Gastroesophageal sphincter (tissue), 3 donors: Measurements from ENCODE around the gene PAXX.

Experiments used
- EP300 ChIP-seq: sonication (generic); formaldehyde crosslinking; IDR thresholded peaks from one replicate; pipeline ENCODE4 v1.6.1; 2017; ENCODE audit warnings: antibody characterized with exemption, mild to moderate bottlenecking
- POLR2AphosphoS5 ChIP-seq: sonication (generic); formaldehyde crosslinking; IDR thresholded peaks from one replicate; pipeline ENCODE4 v1.6.1; 2017; ENCODE audit warnings: antibody characterized with exemption
- TF ChIP-seq, protein P1 (sequence below), 4 experiments: fragments of 200-600 bp in 2 of 4; fragments of 450-650 bp in 2 of 4; sonication (generic) in 1 of 4; IDR thresholded peaks; one replicate each; pipeline ENCODE4 v1.5.1; 2017 to 2019; ENCODE audit warnings: antibody characterized with exemption in 4 of 4, mild to moderate bottlenecking in 2 of 4, moderate library complexity in 2 of 4

DNA sequence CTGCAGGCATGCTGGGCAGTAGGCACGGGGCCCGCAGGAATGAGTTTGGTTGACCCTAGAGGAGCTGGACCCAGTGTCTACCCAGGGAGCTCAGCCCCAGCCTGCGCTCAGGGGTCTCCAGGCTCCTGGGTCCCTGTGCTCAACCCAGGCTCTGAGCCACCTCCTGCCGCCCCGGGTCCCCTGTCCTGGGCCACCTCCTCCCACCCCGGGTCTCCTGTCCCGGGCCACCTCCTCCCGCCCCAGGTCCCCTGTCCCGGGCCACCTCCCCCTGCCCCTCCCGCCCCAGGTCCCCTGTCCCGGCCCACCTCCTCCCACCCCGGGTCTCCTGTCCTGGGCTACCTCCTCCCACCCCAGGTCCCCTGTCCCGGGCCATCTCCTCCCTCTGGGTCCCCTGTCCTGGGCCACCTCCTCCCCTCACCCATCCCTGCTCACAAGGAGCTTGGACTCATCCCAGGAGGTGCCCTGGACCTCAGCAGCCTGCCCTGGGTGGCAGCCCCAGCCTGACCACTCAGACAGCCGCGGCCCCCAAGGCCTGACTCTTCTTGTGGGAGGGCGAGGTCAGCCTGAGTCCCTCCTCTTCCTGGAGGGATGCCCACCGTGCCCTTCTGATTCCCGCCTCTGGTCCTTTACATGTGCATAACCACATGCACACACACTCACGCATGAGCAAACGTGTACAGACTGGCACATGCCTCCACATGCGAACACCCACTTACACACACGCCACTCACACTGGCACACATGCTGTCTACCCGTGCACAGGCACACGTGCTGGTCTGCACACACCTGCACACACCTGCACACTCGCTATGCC lies 37.7 kb upstream of the PAXX start:
- TF ChIP-seq, protein P1, sequence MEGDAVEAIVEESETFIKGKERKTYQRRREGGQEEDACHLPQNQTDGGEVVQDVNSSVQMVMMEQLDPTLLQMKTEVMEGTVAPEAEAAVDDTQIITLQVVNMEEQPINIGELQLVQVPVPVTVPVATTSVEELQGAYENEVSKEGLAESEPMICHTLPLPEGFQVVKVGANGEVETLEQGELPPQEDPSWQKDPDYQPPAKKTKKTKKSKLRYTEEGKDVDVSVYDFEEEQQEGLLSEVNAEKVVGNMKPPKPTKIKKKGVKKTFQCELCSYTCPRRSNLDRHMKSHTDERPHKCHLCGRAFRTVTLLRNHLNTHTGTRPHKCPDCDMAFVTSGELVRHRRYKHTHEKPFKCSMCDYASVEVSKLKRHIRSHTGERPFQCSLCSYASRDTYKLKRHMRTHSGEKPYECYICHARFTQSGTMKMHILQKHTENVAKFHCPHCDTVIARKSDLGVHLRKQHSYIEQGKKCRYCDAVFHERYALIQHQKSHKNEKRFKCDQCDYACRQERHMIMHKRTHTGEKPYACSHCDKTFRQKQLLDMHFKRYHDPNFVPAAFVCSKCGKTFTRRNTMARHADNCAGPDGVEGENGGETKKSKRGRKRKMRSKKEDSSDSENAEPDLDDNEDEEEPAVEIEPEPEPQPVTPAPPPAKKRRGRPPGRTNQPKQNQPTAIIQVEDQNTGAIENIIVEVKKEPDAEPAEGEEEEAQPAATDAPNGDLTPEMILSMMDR (IDR thresholded peaks at IDR 0.05), result no peak
- no peak for TF ChIP-seq POLR2AphosphoS5
- no peak for TF ChIP-seq EP300
